Astrocyte (in vitro differentiated cells and primary cell): ENCODE measurements around the gene SPART.

Experiments
- CTCF ChIP-seq: IDR thresholded peaks from 2 replicates; pipeline ENCODE4 v1.5.1; 2011; ENCODE audit warnings: low read depth, mild to moderate bottlenecking, inconsistent platforms, low read length, moderate library complexity; ENCODE audit not compliant: insufficient read depth
- EZH2 ChIP-seq: IDR thresholded peaks from 2 replicates; pipeline ENCODE4 v1.6.1; 2012; ENCODE audit warnings: mild to moderate bottlenecking, low read length, inconsistent platforms; ENCODE audit not compliant: insufficient read depth

GRCh38 chr13:36261011-36261410 is 85.2 kb downstream of the SPART start:
- no peak for TF ChIP-seq EZH2
- no peak for TF ChIP-seq CTCF
